Coronary artery (tissue), 2 donors: ENCODE results near the gene MTREX.

Source experiments
- DNase-seq: peaks from one replicate; pipeline ENCODE4 v3.0.0-alpha.2; 2017; ENCODE audit warnings: low spot score
- H3K27ac ChIP-seq, 2 donors: fragments of 200-600 bp; sonication (generic); one replicate each; pipeline ENCODE4 v1.5.1; 2016 to 2019
- H3K4me3 ChIP-seq: fragments of 200-600 bp; sonication (generic); 2 replicates; pipeline ENCODE4 v1.5.1; 2016; ENCODE audit warnings: mild to moderate bottlenecking, moderate library complexity
- TF ChIP-seq, protein P1 (sequence below): fragments of 200-600 bp; sonication (generic); IDR thresholded peaks from one replicate; pipeline ENCODE4 v1.5.1; 2019; ENCODE audit warnings: antibody characterized with exemption

The MTREX gene

DNA sequence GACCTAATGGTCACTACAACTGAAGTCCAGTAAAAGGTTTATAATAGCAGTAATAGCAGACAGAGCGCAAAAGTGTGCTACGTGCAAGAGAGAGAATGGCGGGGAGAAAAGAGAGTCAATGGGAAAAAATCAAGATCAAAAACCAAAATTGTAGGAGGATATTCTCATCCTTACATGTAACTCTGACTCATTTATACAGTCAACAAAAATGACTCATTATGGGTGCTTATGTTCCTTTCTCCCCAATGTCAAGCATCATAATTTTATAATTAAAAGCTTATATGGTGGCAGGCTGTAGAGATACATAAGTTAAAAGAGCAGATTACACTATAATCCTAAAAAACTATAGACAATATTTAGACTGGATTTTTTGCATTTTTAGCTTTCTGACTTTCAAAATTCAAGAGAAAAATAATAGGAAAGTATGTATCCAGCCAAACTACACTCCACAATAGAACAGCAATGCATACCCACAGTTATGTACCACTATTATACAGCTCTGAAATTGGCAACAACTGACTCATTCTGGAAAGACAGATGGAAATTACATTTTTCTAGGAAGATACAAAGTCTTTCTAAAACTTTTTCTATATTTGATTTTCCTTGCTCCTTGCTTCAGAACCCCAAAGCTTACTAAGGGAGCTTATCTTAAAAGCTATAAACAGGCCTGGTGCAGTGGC is 148.6 kb downstream of the MTREX start:
- DNase-seq, result no peak
- H3K4me3 ChIP-seq, result no peak overlapping the region
- TF ChIP-seq, protein P1, sequence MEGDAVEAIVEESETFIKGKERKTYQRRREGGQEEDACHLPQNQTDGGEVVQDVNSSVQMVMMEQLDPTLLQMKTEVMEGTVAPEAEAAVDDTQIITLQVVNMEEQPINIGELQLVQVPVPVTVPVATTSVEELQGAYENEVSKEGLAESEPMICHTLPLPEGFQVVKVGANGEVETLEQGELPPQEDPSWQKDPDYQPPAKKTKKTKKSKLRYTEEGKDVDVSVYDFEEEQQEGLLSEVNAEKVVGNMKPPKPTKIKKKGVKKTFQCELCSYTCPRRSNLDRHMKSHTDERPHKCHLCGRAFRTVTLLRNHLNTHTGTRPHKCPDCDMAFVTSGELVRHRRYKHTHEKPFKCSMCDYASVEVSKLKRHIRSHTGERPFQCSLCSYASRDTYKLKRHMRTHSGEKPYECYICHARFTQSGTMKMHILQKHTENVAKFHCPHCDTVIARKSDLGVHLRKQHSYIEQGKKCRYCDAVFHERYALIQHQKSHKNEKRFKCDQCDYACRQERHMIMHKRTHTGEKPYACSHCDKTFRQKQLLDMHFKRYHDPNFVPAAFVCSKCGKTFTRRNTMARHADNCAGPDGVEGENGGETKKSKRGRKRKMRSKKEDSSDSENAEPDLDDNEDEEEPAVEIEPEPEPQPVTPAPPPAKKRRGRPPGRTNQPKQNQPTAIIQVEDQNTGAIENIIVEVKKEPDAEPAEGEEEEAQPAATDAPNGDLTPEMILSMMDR, result no peak
- no peak overlapping the region for H3K27ac ChIP-seq

DNA sequence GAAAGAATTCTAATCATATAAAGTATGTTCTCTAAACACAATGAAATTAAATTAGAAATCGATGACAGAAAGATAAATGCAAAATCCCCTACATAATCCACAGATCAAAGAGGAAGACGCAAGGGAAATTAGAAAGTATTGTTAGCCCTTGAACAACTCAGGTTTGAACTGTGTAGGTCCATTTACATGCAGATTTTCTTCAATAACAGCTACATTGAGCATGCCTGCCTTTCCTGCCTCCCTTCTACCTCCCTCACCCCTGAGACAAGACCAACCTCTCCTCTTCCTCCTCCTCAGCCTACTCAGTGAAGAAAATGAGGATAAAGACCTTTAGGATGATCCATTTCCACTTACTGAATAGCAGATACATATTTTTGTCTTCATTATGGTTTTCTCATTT is 151.8 kb downstream of the MTREX start:
- Histone ChIP-seq H3K27ac (no peak overlapping the region), H3K4me3 (no peak overlapping the region)
- TF ChIP-seq, protein P1, result no peak
- DNase-seq, result no peak

DNA sequence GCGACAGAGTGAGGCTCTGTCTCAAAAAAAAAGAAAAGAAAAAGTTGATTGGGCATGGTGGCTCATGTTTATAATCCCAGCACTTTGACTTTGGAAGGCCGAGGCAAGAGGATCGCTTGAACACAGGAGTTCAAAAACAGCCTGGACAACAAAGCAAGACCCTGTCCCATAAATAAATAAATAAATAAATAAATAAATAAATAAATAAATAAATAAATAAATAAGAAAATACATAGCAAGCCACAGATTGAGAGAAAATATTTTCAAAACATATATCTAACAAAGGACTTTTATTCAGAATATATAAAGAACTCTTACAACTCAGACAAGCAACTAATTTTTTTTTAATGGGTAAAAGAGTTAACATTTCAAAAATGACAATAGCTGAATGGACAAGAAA is 155.8 kb downstream of the MTREX start:
- no peak for DNase-seq
- TF ChIP-seq, protein P1, result no peak
- Histone ChIP-seq H3K4me3 (no peak overlapping the region), H3K27ac (no peak overlapping the region)

DNA sequence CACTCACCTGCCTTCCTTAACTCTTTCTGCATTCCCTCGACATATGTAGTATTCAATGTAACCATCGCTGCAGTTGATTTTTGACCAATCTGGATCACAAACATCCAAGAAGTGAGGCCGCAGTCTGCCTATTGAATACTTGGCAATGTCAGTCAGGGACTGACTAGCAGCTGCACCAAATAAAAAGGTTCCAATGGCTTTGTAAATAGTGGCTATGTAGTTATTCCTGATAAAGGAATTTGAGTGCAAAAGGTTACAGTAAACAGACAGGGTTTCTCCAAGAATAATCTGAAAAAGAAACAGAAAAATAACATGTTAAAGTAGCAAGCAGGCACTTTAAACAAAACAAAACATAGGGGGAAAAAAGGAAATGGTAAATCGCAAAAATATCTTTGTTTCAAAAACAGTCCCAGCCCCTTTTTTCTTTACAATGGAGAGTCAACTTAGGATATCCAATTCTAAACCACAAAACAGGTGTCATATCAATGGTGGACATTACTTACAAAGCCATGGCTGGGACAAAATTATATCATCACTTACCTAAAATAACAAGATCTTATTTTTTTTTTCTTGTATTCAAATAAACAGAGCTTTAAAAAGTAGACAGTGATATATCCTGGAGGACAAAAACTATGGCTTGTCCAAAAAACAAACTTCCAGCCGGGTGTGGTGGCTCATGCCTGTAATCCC is 160.2 kb downstream of the MTREX start:
- Histone ChIP-seq H3K27ac (peak overlapping the region; percentile 32 to 62), H3K4me3 (no peak overlapping the region)
- no peak for DNase-seq
- TF ChIP-seq, protein P1, result no peak

- TF ChIP-seq, protein P1, result no peak
- Histone ChIP-seq H3K27ac (no peak overlapping the region), H3K4me3 (no peak overlapping the region)
- no peak for DNase-seq
These were observed 162.1 kb downstream of the MTREX start for GRCh38 chr5:55469839-55470238.

- TF ChIP-seq, protein P1, result no peak
- Histone ChIP-seq H3K4me3 (no peak overlapping the region), H3K27ac (no peak overlapping the region)
- no peak for DNase-seq
These were observed 162.5 kb downstream of the MTREX start for GRCh38 chr5:55470282-55470681.

DNA sequence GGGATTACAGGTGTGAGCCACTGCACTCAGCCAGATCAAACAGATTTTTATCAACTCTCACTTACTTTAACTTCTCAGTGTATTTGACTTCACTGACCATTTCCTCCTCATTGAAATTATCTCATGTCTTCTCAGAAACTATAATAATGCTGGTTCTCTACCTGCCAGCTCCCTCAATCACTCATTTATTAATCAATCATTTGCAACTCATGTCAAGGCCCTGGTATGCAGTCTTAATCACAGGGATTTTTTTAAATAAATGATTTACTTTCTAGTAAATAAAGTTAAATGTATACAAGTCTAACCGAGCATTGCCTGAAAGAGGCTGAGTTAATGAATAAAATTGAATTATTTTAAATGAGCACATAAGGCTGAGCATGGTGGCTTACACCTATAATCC is 163.7 kb downstream of the MTREX start:
- DNase-seq, result no peak
- Histone ChIP-seq H3K4me3 (no peak overlapping the region), H3K27ac (no peak overlapping the region)
- TF ChIP-seq, protein P1, result no peak
